Type B pancreatic cell (in vitro differentiated cells): Measurements from ENCODE around the gene DDX31. TPM values are rescaled to one million over a fixed set of nuclear protein-coding genes. Genes with fewer than 3 reads are reported as not detected.
A peak's percentile ranks its signal among the peaks of the same experiment; 100 is the strongest.

Experiments used
- DNase-seq: peaks from one replicate; pipeline ENCODE4 v3.0.0; 2021; ENCODE audit warnings: mixed read lengths; ENCODE audit not compliant: unreplicated experiment; ENCODE audit errors: extremely low spot score
- H3K27ac Mint-ChIP-seq: 2 replicates; pipeline ENCODE4 v1.8.0; 2021; ENCODE audit warnings: mild to moderate bottlenecking, mixed read lengths
- H3K27me3 Mint-ChIP-seq: 2 replicates; pipeline ENCODE4 v1.8.0; 2021; ENCODE audit warnings: mixed read lengths
- H3K36me3 Mint-ChIP-seq: 2 replicates; pipeline ENCODE4 v1.8.0; 2021; ENCODE audit warnings: mixed read lengths
- H3K4me1 Mint-ChIP-seq: one replicate; pipeline ENCODE4 v1.8.0; 2021; ENCODE audit warnings: mixed read lengths; ENCODE audit not compliant: unreplicated experiment
- H3K4me3 Mint-ChIP-seq: 2 replicates; pipeline ENCODE4 v1.8.0; 2021; ENCODE audit warnings: mild to moderate bottlenecking, mixed read lengths
- H3K9me3 Mint-ChIP-seq: 2 replicates; pipeline ENCODE4 v1.8.0; 2021; ENCODE audit warnings: mixed read lengths
- CTCF ChIP-seq: fragments of 200-600 bp; sonication (generic); conservative IDR thresholded peaks from 2 replicates; pipeline ENCODE4 v1.5.0; 2021; ENCODE audit warnings: antibody characterized with exemption, mild to moderate bottlenecking
- total RNA-seq: library from RNA; stranded (reverse); gene quantifications from 2 replicates; pipeline ENCODE4 v1.2.1, GENCODE V29; 2021; ENCODE audit warnings: low replicate concordance

DDX31 gene
- total RNA-seq, 1 donor from 2014 or later = 19.6 TPM

GRCh38 chr9:132663851-132664250 lies 5.9 kb downstream of the DDX31 start:
- H3K4me1 Mint-ChIP-seq = peaks cover 10% of the 10 kb centered on the region
- no peak for DNase-seq
- peaks cover 21% of the 10 kb centered on the region for H3K36me3 Mint-ChIP-seq
- H3K27me3 Mint-ChIP-seq = no peaks in the 10 kb centered on the region
- no peak overlapping the region for H3K27ac Mint-ChIP-seq
- H3K4me3 Mint-ChIP-seq = no peak overlapping the region
- H3K9me3 Mint-ChIP-seq = no peaks in the 10 kb centered on the region
- no peak for TF ChIP-seq CTCF

- Mint-ChIP-seq H3K36me3 (peaks cover 20% of the 10 kb centered on the region), H3K9me3 (no peaks in the 10 kb centered on the region), H3K4me1 (peaks cover 7% of the 10 kb centered on the region), H3K4me3 (no peak overlapping the region), H3K27ac (no peak overlapping the region), H3K27me3 (no peaks in the 10 kb centered on the region)
- no peak for TF ChIP-seq CTCF
- no peak for DNase-seq
Observed at GRCh38 chr9:132663117-132663516, 6.7 kb downstream of the DDX31 start.

GRCh38 chr9:132662152-132662945 lies 7.4 kb downstream of the DDX31 start:
- Mint-ChIP-seq H3K4me3 (no peak overlapping the region), H3K36me3 (peaks cover 14% of the 10 kb centered on the region), H3K27ac (no peak overlapping the region), H3K27me3 (no peaks in the 10 kb centered on the region), H3K4me1 (no peaks in the 10 kb centered on the region), H3K9me3 (no peaks in the 10 kb centered on the region)
- no peak for DNase-seq
- no peak for TF ChIP-seq CTCF

GRCh38 chr9:132656299-132656698 lies 13.5 kb downstream of the DDX31 start:
- no peaks in the 10 kb centered on the region for H3K27me3 Mint-ChIP-seq
- TF ChIP-seq CTCF = no peak
- no peaks in the 10 kb centered on the region for H3K9me3 Mint-ChIP-seq
- no peak overlapping the region for H3K4me3 Mint-ChIP-seq
- H3K27ac Mint-ChIP-seq = no peak overlapping the region
- no peaks in the 10 kb centered on the region for H3K4me1 Mint-ChIP-seq
- DNase-seq = no peak
- peaks cover 11% of the 10 kb centered on the region for H3K36me3 Mint-ChIP-seq

GRCh38 chr9:132651259-132651658 lies 18.5 kb downstream of the DDX31 start:
- Mint-ChIP-seq H3K36me3 (peaks cover 14% of the 10 kb centered on the region), H3K27me3 (no peaks in the 10 kb centered on the region), H3K4me3 (no peak overlapping the region), H3K9me3 (no peaks in the 10 kb centered on the region), H3K27ac (no peak overlapping the region), H3K4me1 (no peaks in the 10 kb centered on the region)
- TF ChIP-seq CTCF = peak; percentile 65
- DNase-seq = no peak
